ES-I3 (cell line): ENCODE results near the gene ANKRD6.
A peak's percentile ranks its signal among the peaks of the same experiment; 100 is the strongest.
"Not testable (repeated sequence)": the region's sequence is repeated elsewhere in the genome, so short reads cannot be mapped to it uniquely, and the experiment has no call there.

ENCODE experiments used
- H3K36me3 ChIP-seq: 2 replicates; pipeline ENCODE4 v1.6.1; 2013; ENCODE audit warnings: mild to moderate bottlenecking, low read length, control low read depth, moderate library complexity; ENCODE audit not compliant: insufficient read depth
- H3K4me1 ChIP-seq: 2 replicates; pipeline ENCODE4 v1.6.1; 2013; ENCODE audit warnings: mild to moderate bottlenecking, control low read depth, low read length; ENCODE audit not compliant: insufficient read depth
- H3K9ac ChIP-seq: 2 replicates; pipeline ENCODE4 v1.6.1; 2013; ENCODE audit warnings: low read depth, mild to moderate bottlenecking, low read length, moderate library complexity
- H3K9me3 ChIP-seq: 2 replicates; pipeline ENCODE4 v1.6.1; 2013; ENCODE audit warnings: mild to moderate bottlenecking, low read length, moderate library complexity; ENCODE audit not compliant: control insufficient read depth, insufficient read depth

ANKRD6 gene

DNA sequence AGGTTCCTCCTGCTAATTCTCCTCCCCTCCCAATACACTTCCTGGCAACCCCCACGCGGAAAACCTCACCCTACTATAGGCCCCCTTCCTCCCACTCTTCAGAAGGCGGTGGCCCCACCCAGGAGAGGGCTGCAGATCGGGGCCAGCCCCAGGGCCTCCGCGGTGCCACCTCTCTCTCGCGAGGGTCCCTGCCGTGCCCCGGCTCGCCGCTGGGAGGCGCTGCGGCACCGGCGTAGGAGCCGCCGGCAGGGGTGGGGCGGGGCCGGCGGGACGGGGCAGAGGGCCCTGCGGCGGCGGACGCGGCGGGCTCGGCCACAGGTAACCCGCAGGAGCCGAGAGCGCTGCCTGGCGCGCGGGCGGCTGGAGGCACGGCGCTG is at the start of gene ANKRD6:
ANKRD6 (plus strand) TSS at position 278 of the 377 bp plus-strand sequence. CDS start 133,825 bp downstream, outside the sequence.
- Histone ChIP-seq H3K4me1 (no peaks in the 10 kb centered on the region; the same call in 1 of the 2 replicates), H3K36me3 (no peaks in the 10 kb centered on the region), H3K9ac (peak within 1 kb of the TSS; percentile 80), H3K9me3 (no peaks in the 10 kb centered on the region)

DNA sequence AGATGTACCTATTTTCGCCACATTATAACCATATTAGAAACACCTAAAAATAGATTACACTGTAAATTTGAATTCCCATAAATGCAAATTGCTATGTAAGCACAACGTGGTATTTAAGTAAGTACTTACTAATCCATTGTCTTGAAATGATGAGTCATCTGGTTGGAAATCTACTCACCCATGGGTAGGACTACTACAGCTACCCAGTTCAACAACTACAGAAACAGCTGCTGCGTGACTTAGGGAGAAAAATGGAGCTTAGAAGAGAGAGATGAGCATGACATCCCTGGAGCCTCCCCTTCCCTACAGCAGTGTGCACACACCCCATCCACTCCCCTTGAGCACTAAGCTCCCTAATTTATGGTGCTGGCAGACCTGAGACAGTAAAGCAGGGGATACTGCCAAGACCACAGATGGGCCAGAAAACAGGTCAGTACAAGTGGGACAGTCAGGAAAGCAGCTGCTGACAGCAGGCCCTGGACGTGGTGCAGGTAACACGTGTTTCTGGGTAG is 47.7 kb upstream of the ANKRD6 start:
- no peak overlapping the region for H3K9ac ChIP-seq
- H3K9me3 ChIP-seq, result no peaks in the 10 kb centered on the region
- no peaks in the 10 kb centered on the region for H3K36me3 ChIP-seq
- peaks cover 6% of the 10 kb centered on the region for H3K4me1 ChIP-seq

DNA sequence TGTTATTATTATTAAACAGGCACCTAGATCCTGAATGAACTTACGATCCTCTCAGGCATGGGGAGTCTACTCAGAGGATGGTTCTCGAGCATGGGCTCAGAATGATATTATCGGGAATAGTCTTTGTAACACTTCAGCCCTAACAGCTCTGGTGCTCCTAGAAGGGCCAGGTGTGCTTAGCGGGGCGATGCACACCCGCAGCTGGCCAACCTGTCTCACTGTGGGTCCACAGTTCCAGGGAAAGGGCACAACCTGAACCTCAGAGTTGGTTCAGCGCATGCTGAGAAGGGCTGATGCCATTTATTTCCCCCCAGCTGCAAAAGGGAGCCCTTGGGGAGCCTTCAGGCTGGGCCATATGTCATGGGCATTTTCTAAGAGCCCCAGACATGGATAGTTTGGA is 47.1 kb upstream of the ANKRD6 start:
- peaks cover 6% of the 10 kb centered on the region for H3K4me1 ChIP-seq
- H3K36me3 ChIP-seq, result no peaks in the 10 kb centered on the region
- no peaks in the 10 kb centered on the region for H3K9me3 ChIP-seq
- no peak overlapping the region for H3K9ac ChIP-seq

DNA sequence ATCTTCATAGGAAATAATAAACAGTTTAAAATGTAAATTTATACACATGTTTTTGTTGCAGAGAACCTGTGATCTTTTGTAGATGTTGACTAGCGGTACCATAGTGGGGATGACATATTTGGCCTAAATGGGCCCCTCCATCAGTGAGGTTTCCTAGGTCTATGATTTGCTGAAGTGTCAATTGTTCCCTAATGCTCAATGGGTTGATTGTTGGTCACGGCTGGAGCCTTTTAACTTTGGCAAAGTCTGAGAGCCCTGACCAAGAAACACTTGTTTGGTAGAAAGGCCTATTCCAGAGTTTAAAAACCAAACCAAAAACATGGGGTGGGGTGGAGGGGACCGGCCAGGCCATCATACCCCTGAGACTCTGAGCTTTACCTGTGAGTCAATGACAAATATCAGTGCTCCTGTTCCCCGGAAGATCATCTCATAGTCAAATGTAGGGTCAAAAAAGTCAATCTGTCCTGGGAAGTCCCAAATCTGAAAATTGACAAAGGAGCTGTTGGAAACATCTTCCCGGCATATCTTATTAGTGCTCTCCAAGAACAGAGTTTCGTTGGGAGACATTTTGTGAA is 45.9 kb upstream of the ANKRD6 start:
- H3K4me1 ChIP-seq, result peaks cover 6% of the 10 kb centered on the region
- no peaks in the 10 kb centered on the region for H3K9me3 ChIP-seq
- no peaks in the 10 kb centered on the region for H3K36me3 ChIP-seq
- H3K9ac ChIP-seq, result no peak overlapping the region

DNA sequence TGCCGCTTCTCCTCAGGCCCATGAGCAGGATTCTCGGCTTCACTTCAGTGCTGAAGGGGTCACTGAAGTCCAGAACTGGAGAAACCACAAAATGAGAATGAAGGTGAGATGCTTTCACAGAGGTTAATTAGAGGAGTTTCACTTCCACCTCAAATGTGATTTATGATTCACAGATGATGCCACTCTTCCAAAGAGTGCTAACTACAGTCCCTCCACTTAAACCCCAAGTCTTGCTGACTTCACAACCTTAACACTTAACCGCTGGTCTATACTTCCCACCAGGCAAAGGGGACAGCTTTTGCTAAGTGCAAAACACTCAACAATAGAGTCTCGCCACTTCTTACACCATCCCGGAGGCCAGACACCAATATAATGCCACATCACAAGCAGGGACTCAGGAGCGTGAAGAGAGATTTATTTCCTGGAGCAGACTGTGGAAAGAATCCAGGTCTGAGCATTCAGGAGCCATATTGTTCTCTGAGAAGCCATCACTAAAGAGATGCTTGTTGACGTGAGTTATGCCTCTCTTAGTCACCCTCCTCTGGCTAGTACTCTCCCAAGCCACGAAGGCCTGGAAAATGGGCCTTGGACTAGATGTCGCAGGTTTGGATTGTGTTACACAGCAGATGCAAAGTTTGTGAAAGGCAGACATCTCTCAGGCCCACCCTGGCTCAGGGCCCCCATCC is 45.3 kb upstream of the ANKRD6 start:
- Histone ChIP-seq H3K9ac (no peak overlapping the region), H3K4me1 (peaks cover 6% of the 10 kb centered on the region), H3K9me3 (no peaks in the 10 kb centered on the region), H3K36me3 (no peaks in the 10 kb centered on the region)

DNA sequence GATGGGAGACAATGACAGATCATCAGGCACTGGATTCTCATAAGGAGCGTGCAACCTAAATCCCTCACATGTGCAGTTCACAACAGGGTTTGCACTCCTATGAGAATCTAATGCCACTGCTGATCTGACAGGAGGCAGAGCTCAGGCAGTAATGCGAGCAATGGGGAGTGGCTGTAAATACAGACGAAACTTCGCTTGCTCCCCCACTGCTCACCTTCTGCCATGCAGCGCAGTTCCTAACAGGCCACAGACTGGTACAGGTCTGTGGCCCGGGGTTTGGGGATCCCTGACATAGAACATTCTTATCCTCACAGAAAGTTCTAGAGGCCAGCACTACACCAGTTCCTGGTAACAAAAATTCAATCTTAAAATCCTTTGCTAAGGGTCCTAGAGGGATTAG is 44.1 kb upstream of the ANKRD6 start:
- Histone ChIP-seq H3K9ac (no peak overlapping the region), H3K36me3 (no peaks in the 10 kb centered on the region), H3K4me1 (peaks cover 6% of the 10 kb centered on the region), H3K9me3 (no peaks in the 10 kb centered on the region; the same call in 1 of the 2 replicates)

DNA sequence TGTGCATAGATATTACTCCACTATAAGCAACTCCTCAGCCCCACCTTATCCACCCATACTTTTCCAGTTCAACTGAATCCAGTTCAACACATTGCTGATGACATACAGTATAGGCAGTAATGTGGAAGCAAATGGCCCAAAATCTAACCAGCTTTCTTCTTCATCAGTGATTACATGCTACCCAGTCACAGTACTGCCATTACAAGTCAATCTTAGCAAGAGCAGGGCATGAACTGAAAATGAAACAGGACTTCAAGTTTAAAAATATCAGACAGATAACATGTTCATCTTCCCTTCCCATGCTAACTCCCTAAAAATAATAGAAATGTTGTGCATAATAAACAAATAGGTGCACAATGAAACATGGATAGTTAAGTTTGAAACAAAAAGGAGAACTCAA is 40.1 kb upstream of the ANKRD6 start:
- no peak overlapping the region for H3K9ac ChIP-seq
- H3K9me3 ChIP-seq, result no peaks in the 10 kb centered on the region; the same call in 1 of the 2 replicates
- H3K36me3 ChIP-seq, result no peaks in the 10 kb centered on the region
- H3K4me1 ChIP-seq, result no peaks in the 10 kb centered on the region

DNA sequence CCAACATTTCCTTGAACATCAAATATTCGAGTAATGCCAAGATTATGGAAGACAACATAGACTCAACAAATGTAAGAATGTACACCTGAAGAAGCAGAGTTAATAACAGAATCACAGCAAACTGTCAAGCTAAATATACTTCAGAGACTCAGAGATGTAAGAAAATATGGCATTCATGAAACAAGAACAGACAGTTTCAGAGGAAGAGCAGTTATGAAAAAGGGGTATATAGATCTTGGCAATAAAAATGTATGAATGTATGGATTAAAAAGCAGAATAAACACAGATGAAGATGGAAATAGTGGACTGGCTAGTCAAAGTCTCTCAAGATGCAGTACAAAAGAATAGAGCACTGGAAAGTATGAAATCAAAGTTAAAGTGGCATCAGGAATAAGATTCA is 39.3 kb upstream of the ANKRD6 start:
- H3K4me1 ChIP-seq, result no peaks in the 10 kb centered on the region
- H3K9ac ChIP-seq, result no peak overlapping the region
- no peaks in the 10 kb centered on the region for H3K36me3 ChIP-seq
- no peaks in the 10 kb centered on the region; the same call in 1 of the 2 replicates for H3K9me3 ChIP-seq

DNA sequence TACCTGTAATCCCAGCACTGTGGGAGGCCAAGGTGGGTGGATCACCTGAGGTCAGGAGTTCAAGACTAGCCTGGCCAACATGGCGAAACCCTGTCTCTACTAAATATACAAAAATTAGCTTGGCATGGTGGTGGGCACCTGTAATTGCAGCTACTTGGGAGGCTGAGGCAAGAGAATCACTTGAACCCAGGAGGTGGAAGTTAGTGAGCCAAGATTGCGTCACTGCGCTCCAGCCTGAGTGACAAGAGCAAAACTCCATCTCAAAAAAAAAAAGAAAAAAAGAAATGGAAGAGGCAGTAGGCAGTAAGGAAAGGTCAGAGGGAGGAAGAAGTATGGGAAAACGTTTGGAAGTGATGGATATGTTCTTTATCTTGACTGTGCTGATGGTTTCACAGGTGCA is 35.1 kb upstream of the ANKRD6 start:
- not testable (repeated sequence) for H3K36me3 ChIP-seq, H3K9ac ChIP-seq, H3K9me3 ChIP-seq, H3K4me1 ChIP-seq

DNA sequence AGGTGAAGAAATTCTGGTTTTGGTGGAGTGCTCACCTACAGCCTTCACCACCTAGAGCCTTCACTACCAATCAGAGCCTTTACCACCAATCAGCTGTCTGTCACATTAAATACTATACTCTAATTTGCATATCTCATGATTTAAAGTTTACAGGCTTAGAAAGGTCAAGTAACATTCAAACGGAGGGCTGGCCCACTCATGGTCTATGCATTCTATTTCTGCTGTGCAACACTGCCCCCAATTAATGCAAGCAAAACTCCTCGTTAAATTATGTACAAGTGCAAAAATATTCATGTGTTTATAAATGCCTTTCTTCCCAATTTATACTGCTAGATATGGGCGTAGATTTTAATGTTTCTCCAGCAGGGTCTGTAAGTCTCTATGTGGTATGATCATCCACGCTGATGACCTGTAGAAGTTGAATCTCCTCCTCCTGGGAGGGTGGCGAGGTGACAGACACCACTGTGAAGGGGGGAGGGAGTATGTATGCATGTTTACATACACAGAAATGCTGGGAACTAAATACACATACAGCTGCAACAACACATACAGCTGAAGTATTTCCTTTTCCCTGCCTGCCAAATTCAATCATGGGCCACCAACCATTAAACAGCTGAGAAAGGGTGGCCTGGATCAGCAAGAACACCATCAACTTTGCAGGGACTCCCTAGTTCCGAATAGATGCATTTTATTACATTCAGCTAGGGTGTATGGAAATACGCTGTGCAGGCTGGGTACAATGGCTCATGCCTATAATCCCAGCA is 34.0 kb upstream of the ANKRD6 start:
- Histone ChIP-seq H3K9ac (no peak overlapping the region), H3K4me1 (no peaks in the 10 kb centered on the region), H3K9me3 (no peaks in the 10 kb centered on the region), H3K36me3 (no peaks in the 10 kb centered on the region)

DNA sequence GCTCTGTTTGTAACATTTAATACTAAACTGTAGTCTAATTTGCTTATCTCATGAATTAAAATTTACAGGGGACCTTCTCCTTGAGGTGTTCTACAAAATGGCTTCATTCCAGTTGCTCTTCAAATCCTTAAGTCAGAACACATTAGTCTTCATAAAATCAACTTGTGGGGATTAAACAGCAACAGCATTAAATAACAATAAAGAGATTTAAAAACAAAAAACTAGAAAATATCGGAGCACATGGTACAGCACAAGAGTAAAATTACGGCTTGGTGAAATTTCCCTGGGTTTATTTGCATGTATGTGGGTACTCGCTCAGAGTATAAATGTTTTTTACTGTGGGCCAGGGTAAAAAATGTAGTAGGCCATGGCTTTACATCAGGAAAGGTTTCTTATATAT is 32.9 kb upstream of the ANKRD6 start:
- H3K9ac ChIP-seq, result no peak overlapping the region
- H3K9me3 ChIP-seq, result no peaks in the 10 kb centered on the region
- no peaks in the 10 kb centered on the region for H3K4me1 ChIP-seq
- no peaks in the 10 kb centered on the region for H3K36me3 ChIP-seq

DNA sequence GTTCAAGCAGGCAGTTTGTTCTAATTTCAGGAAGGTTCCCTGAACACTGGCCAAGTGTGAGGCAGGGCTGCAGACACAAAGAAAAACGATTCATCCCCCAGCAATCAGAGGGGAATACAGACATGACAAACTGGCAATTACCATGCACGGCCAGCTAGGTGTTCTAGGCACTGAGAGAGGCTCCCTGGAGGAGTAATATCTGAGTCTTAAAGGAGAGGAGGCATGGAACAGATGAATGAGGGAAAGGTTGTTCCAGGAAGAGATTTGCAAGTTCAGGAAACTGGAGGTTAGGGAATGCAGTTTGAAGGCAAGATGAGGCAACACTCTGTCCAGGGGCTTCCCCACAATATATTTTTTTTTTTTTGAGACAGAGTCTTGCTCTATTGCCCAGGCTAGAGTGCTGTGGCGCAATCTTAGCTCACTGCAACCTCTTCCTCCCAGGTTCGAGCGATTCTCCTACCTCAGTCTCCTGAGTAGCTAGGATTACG is 32.0 kb upstream of the ANKRD6 start:
- no peaks in the 10 kb centered on the region for H3K9me3 ChIP-seq
- no peaks in the 10 kb centered on the region for H3K36me3 ChIP-seq
- peaks cover 7% of the 10 kb centered on the region; the same call in 1 of the 2 replicates for H3K4me1 ChIP-seq
- H3K9ac ChIP-seq, result no peak overlapping the region

DNA sequence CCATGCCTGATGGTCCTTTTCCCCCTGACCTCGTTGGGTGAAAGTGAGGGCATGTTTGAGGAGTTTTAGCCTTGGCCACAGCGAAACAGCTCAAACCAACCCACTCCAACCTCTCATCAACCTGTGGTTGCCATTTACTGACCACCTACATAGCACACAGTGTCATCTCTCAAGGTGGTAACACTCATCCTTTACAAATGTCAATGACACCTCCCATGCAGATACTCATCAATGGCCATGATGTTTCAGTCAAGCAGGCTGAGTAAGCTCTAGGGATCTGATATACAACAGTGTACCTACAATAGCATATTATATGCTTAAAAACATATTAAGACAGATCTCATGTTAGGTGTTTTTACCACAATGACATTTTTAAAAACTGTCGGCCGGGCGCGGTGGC is 30.2 kb upstream of the ANKRD6 start:
- Histone ChIP-seq H3K9ac (no peak overlapping the region), H3K9me3 (no peaks in the 10 kb centered on the region), H3K36me3 (no peaks in the 10 kb centered on the region), H3K4me1 (peaks cover 11% of the 10 kb centered on the region)

DNA sequence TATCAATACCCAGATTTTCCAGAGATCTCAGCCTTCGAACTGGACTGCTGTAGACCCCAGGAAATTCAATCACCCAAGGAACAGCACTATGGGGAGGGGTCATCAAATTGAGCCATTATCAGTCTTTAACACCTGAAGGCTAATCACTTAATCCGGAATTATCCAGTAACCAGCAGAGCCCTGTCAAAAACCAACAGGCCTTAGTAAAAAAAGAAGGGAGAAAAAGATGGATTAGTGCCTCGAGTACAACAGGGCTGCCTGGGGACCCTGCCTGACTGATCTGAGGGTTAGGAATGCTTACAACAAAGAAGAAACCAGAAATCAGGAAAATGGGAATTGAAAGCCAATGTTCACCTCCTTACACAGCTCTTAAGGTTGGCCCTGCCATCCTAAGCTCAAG is 28.4 kb upstream of the ANKRD6 start:
- Histone ChIP-seq H3K36me3 (no peaks in the 10 kb centered on the region), H3K9me3 (no peaks in the 10 kb centered on the region), H3K4me1 (peaks cover 11% of the 10 kb centered on the region), H3K9ac (no peak overlapping the region)
